OCI-LY7 (cell line): ENCODE measurements around the gene NIT2.
"Not testable (repeated sequence)": the region's sequence is repeated elsewhere in the genome, so short reads cannot be mapped to it uniquely, and the experiment has no call there.

Experiments used
- CTCF ChIP-seq: fragments of 200-600 bp; sonication (generic); conservative IDR thresholded peaks from 2 replicates; pipeline ENCODE4 v1.5.1; 2014; ENCODE audit warnings: mild to moderate bottlenecking, antibody characterized with exemption, low read length, moderate library complexity, mixed read lengths
- EZH2phosphoT487 ChIP-seq: fragments of 200-600 bp; sonication (generic); IDR thresholded peaks from 2 replicates; pipeline ENCODE4 v1.6.1; 2018; ENCODE audit warnings: low read depth, borderline replicate concordance, mild to moderate bottlenecking, mixed run types, antibody characterized with exemption, low read length, moderate library complexity, mixed read lengths

DNA sequence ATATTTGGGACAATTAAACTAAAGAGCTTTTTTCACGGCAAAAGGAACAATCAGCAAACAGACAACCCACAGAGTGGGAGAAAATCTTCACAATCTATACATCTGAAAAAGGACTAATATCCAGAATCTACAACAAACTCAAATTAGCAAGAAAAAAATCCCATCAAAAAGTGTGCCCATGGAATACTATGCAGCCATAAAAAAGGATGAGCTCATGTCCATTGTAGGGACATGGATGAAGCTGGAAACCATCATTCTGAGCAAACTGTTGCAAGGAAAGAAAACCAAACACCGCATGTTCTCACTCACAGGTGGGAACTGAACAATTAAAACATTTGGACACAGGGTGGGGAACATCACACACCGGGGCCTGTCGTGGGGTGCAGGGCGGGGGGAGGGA is 7.2 kb upstream of the NIT2 start:
- TF ChIP-seq EZH2phosphoT487, CTCF: not testable (repeated sequence)
